ENCODE results near the gene PRKAG1.

GRCh38 chr12:48954841-48955501 lies 63.6 kb downstream of the PRKAG1 start:
- TF ChIP-seq, protein P1, sequence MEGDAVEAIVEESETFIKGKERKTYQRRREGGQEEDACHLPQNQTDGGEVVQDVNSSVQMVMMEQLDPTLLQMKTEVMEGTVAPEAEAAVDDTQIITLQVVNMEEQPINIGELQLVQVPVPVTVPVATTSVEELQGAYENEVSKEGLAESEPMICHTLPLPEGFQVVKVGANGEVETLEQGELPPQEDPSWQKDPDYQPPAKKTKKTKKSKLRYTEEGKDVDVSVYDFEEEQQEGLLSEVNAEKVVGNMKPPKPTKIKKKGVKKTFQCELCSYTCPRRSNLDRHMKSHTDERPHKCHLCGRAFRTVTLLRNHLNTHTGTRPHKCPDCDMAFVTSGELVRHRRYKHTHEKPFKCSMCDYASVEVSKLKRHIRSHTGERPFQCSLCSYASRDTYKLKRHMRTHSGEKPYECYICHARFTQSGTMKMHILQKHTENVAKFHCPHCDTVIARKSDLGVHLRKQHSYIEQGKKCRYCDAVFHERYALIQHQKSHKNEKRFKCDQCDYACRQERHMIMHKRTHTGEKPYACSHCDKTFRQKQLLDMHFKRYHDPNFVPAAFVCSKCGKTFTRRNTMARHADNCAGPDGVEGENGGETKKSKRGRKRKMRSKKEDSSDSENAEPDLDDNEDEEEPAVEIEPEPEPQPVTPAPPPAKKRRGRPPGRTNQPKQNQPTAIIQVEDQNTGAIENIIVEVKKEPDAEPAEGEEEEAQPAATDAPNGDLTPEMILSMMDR (IDR thresholded peaks at IDR 0.05): no peak
- TF ChIP-seq SIN3A (IDR thresholded peaks at IDR 0.05; ENCODE audit: borderline replicate concordance, insufficient read depth, low read depth, low read length): no peak

All from Panc1 (cell line).